ENCODE measurements around the gene LDLRAD4. TPM values are rescaled to one million over a fixed set of nuclear protein-coding genes. Genes with fewer than 3 reads are reported as not detected.
A peak's percentile ranks its signal among the peaks of the same experiment; 100 is the strongest.

The LDLRAD4 gene
- total and polyA plus RNA-seq, 2 donors (not counting 1 experiment from before 2014, with no cell fraction given) = 13.9 to 35.7 TPM

GRCh38 chr18:13449651-13450050, 231.1 kb downstream of the LDLRAD4 start:
- H3K9me3 ChIP-seq (ENCODE audit: control extremely low read depth in 1 of 3, control insufficient read depth in 2 of 3, insufficient read depth in 1 of 3, low read length in 2 of 3) = no peaks in the 10 kb centered on the region
- Mint-ChIP-seq H3K4me3 (no peak overlapping the region), H3K27me3 (peaks cover 22% of the 10 kb centered on the region), H3K9me3 (ENCODE audit: insufficient read depth) (no peaks in the 10 kb centered on the region), H3K27ac (no peak overlapping the region), H3K4me1 (peaks cover 13% of the 10 kb centered on the region)
- peaks cover 0 to 4% (median 0%) of the 10 kb centered on the region in 4 experiments for H3K27me3 ChIP-seq (replicated peaks in 1 of 4; ENCODE audit: control extremely low read depth in 1 of 4, control insufficient read depth in 3 of 4, insufficient read depth in 4 of 4, low read length in 3 of 4)
- no peak overlapping the region for H3K9ac ChIP-seq (ENCODE audit: low read length)
- intact Hi-C loops (cut with micrococcal nuclease) = no loop called here
- no peak overlapping the region for H3K4me2 ChIP-seq (replicated peaks; ENCODE audit: low read depth, low read length, poor library complexity, severe bottlenecking)
- H3K36me3 ChIP-seq (replicated peaks in 1 of 2; ENCODE audit: control extremely low read depth in 1 of 2, control insufficient read depth in 1 of 2, extremely low read depth in 1 of 2, insufficient read depth in 2 of 2, low read length in 1 of 2) = no peaks in the 10 kb centered on the region
- TF ChIP-seq EZH2 (IDR thresholded peaks at IDR 0.05; ENCODE audit: borderline replicate concordance, insufficient read depth, low read depth, low read length, poor library complexity, severe bottlenecking) = no peak
- TF ChIP-seq CTCF (IDR thresholded peaks at IDR 0.05) = no peak
- H4K20me1 ChIP-seq (ENCODE audit: control insufficient read depth, insufficient read depth, low read length, poor library complexity, severe bottlenecking) = no peaks in the 10 kb centered on the region
- no peaks in the 10 kb centered on the region for H3K79me2 ChIP-seq (ENCODE audit: control insufficient read depth, insufficient read depth, low read length)
- no peak overlapping the region for H2AFZ ChIP-seq (ENCODE audit: insufficient read depth, low read depth, low read length, poor library complexity, severe bottlenecking)
- ChIA-PET CTCF (no interaction called here), POLR2A (no interaction called here)
- no peak overlapping the region for H3K4me3 ChIP-seq (ENCODE audit: control extremely low read depth in 1 of 5, extremely low read depth in 1 of 5, insufficient read depth in 1 of 5, low read depth in 2 of 5, low read length in 4 of 5)
- H3K4me1 ChIP-seq (ENCODE audit: control insufficient read depth in 2 of 2, insufficient read depth in 2 of 2, low read length in 2 of 2) = peaks cover 7 to 12% of the 10 kb centered on the region in 2 donors
- no peak overlapping the region for H3K27ac ChIP-seq (ENCODE audit: low read length in 2 of 2)
- WGBS (ENCODE audit: insufficient coverage) = 87% methylated on average over 7 of the region's 9 CpGs
- ATAC-seq (ENCODE audit: low read depth) = no peak
- no peak for DNase-seq

GRCh38 chr18:13450289-13451212, 232.0 kb downstream of the LDLRAD4 start:
- H3K4me2 ChIP-seq (replicated peaks; ENCODE audit: low read depth, low read length, poor library complexity, severe bottlenecking) = no peak overlapping the region
- no peaks in the 10 kb centered on the region for H3K79me2 ChIP-seq (ENCODE audit: control insufficient read depth, insufficient read depth, low read length)
- no peak overlapping the region for H3K9ac ChIP-seq (ENCODE audit: low read length)
- POLR2A ChIA-PET = no interaction called here
- no peaks in the 10 kb centered on the region for H3K9me3 Mint-ChIP-seq (ENCODE audit: insufficient read depth)
- peaks cover 7 to 12% of the 10 kb centered on the region in 2 donors for H3K4me1 ChIP-seq (ENCODE audit: control insufficient read depth in 2 of 2, insufficient read depth in 2 of 2, low read length in 2 of 2)
- H3K4me1 Mint-ChIP-seq = peaks cover 13% of the 10 kb centered on the region
- H3K27me3 Mint-ChIP-seq = peaks cover 23% of the 10 kb centered on the region
- DNase-seq (no peak), ATAC-seq (ENCODE audit: low read depth) (no peak)
- H3K27ac ChIP-seq (ENCODE audit: low read length in 2 of 2) = no peak overlapping the region
- WGBS (ENCODE audit: insufficient coverage) = 73% methylated on average over 8 of the region's 10 CpGs
- H3K36me3 ChIP-seq (replicated peaks in 1 of 2; ENCODE audit: control extremely low read depth in 1 of 2, control insufficient read depth in 1 of 2, extremely low read depth in 1 of 2, insufficient read depth in 2 of 2, low read length in 1 of 2) = no peaks in the 10 kb centered on the region
- intact Hi-C loops (cut with micrococcal nuclease) = no loop called here
- H3K9me3 ChIP-seq (ENCODE audit: control extremely low read depth in 1 of 3, control insufficient read depth in 2 of 3, insufficient read depth in 1 of 3, low read length in 2 of 3) = no peaks in the 10 kb centered on the region
- peak overlapping the region; percentile 2 for H2AFZ ChIP-seq (ENCODE audit: insufficient read depth, low read depth, low read length, poor library complexity, severe bottlenecking)
- no peak overlapping the region for H3K4me3 Mint-ChIP-seq
- no peak overlapping the region for H3K4me3 ChIP-seq (ENCODE audit: control extremely low read depth in 1 of 5, extremely low read depth in 1 of 5, insufficient read depth in 1 of 5, low read depth in 2 of 5, low read length in 4 of 5)
- CTCF ChIA-PET = no interaction called here
- H4K20me1 ChIP-seq (ENCODE audit: control insufficient read depth, insufficient read depth, low read length, poor library complexity, severe bottlenecking) = no peaks in the 10 kb centered on the region
- TF ChIP-seq CTCF (IDR thresholded peaks at IDR 0.05) (no peak), EZH2 (IDR thresholded peaks at IDR 0.05; ENCODE audit: borderline replicate concordance, insufficient read depth, low read depth, low read length, poor library complexity, severe bottlenecking) (no peak)
- peaks cover 0 to 4% (median 0%) of the 10 kb centered on the region in 4 experiments for H3K27me3 ChIP-seq (replicated peaks in 1 of 4; ENCODE audit: control extremely low read depth in 1 of 4, control insufficient read depth in 3 of 4, insufficient read depth in 4 of 4, low read length in 3 of 4)
- no peak overlapping the region for H3K27ac Mint-ChIP-seq
